GM18873 (cell line): ENCODE measurements around the gene CCNA1.

Source experiments
- ATAC-seq: cut with Tn5 transposase; IDR thresholded peaks from one replicate; pipeline ENCODE4 v1.9.1; 2021; ENCODE audit warnings: mild to moderate bottlenecking, moderate library complexity, moderate number of reproducible peaks; ENCODE audit not compliant: unreplicated experiment, low FRiP score

The CCNA1 gene

GRCh38 chr13:36450534-36450933, 18.2 kb downstream of the CCNA1 start:
- no peak for ATAC-seq

- ATAC-seq = no peak
Observed at GRCh38 chr13:36453516-36453915, 21.2 kb downstream of the CCNA1 start.

GRCh38 chr13:36454121-36454520, 21.8 kb downstream of the CCNA1 start:
- ATAC-seq = no peak

GRCh38 chr13:36454987-36455386, 22.7 kb downstream of the CCNA1 start:
- no peak for ATAC-seq

GRCh38 chr13:36456577-36456976, 24.3 kb downstream of the CCNA1 start:
- no peak for ATAC-seq

GRCh38 chr13:36461506-36461905, 29.2 kb downstream of the CCNA1 start:
- ATAC-seq = no peak

GRCh38 chr13:36475468-36475867, 43.2 kb downstream of the CCNA1 start:
- ATAC-seq = no peak

- ATAC-seq = no peak
Observed at GRCh38 chr13:36476661-36477060, 44.4 kb downstream of the CCNA1 start.

- ATAC-seq = no peak
Observed at GRCh38 chr13:36480726-36481427, 48.6 kb downstream of the CCNA1 start.

GRCh38 chr13:36490055-36490454, 57.8 kb downstream of the CCNA1 start:
- ATAC-seq = no peak
